Measurements from ENCODE around the gene PRAMEF15. TPM values are rescaled to one million over a fixed set of nuclear protein-coding genes. Genes with fewer than 3 reads are reported as not detected.
"Not testable (repeated sequence)": the region's sequence is repeated elsewhere in the genome, so short reads cannot be mapped to it uniquely, and the experiment has no call there.

PRAMEF15 gene
- total RNA-seq (2022) (not detected in 2 replicates), Bru-seq, nascent RNA (percentile 5 among the genes with signal in this experiment), BruChase-seq, experiment 1, labeled RNA remaining after a 2-hour chase (not detected), BruChase-seq, experiment 2, labeled RNA remaining after a 6-hour chase (not detected)
- long read RNA-seq = 0 reads

- H3K4me3 ChIP-seq (ENCODE audit: low read depth, low read length); H3K36me3 ChIP-seq (ENCODE audit: control insufficient read depth, insufficient read depth, low read length); intact Hi-C loops (cut with micrococcal nuclease; ENCODE audit: unreplicated experiment); H3K27me3 Mint-ChIP-seq (ENCODE audit: insufficient read depth, unreplicated experiment); BruUV-seq (replicated peaks); H3K9me3 ChIP-seq; H3K27me3 ChIP-seq (replicated peaks; ENCODE audit: control insufficient read depth, insufficient read depth, low read length); H3K4me3 Mint-ChIP-seq (ENCODE audit: unreplicated experiment); DNase-seq; CTCF ChIA-PET; H3K4me1 ChIP-seq; H3K36me3 Mint-ChIP-seq (ENCODE audit: insufficient read depth, unreplicated experiment); H3K27ac Mint-ChIP-seq (ENCODE audit: unreplicated experiment); POLR2A ChIA-PET; H3K4me1 Mint-ChIP-seq (ENCODE audit: low read depth, unreplicated experiment); H3K9me3 Mint-ChIP-seq (ENCODE audit: unreplicated experiment): not testable (repeated sequence)
These were observed at the start of gene PRAMEF15 for GRCh38 chr1:13315281-13315680. TSS of gene PRAMEF15 (plus strand) at chr1:13315581. CDS start at chr1:13318408, 2,827 bp downstream.

- not testable (repeated sequence) for H3K4me3 Mint-ChIP-seq (ENCODE audit: unreplicated experiment)
These were observed 38.4 kb upstream of the PRAMEF15 start for GRCh38 chr1:13277016-13277415.

GRCh38 chr1:13279617-13280016, 35.8 kb upstream of the PRAMEF15 start:
- DNase-seq; H3K9me3 Mint-ChIP-seq (ENCODE audit: unreplicated experiment); H3K4me1 ChIP-seq; H3K9me3 ChIP-seq; POLR2A ChIA-PET; CTCF ChIA-PET; H3K27me3 Mint-ChIP-seq (ENCODE audit: insufficient read depth, unreplicated experiment); H3K4me1 Mint-ChIP-seq (ENCODE audit: low read depth, unreplicated experiment); H3K4me3 ChIP-seq (ENCODE audit: low read depth, low read length); H3K27me3 ChIP-seq (replicated peaks; ENCODE audit: control insufficient read depth, insufficient read depth, low read length); intact Hi-C loops (cut with micrococcal nuclease; ENCODE audit: unreplicated experiment); H3K4me3 Mint-ChIP-seq (ENCODE audit: unreplicated experiment); BruUV-seq (replicated peaks); H3K27ac Mint-ChIP-seq (ENCODE audit: unreplicated experiment); H3K36me3 ChIP-seq (ENCODE audit: control insufficient read depth, insufficient read depth, low read length); H3K36me3 Mint-ChIP-seq (ENCODE audit: insufficient read depth, unreplicated experiment): not testable (repeated sequence)

More at GRCh38 chr1:13277016-13277415, 38.4 kb upstream of the PRAMEF15 start:
- DNase-seq; H3K27me3 ChIP-seq (replicated peaks; ENCODE audit: control insufficient read depth, insufficient read depth, low read length); H3K36me3 ChIP-seq (ENCODE audit: control insufficient read depth, insufficient read depth, low read length); H3K27ac Mint-ChIP-seq (ENCODE audit: unreplicated experiment); BruUV-seq (replicated peaks); H3K4me1 Mint-ChIP-seq (ENCODE audit: low read depth, unreplicated experiment); H3K4me3 ChIP-seq (ENCODE audit: low read depth, low read length); H3K36me3 Mint-ChIP-seq (ENCODE audit: insufficient read depth, unreplicated experiment); H3K9me3 ChIP-seq; H3K27me3 Mint-ChIP-seq (ENCODE audit: insufficient read depth, unreplicated experiment); H3K9me3 Mint-ChIP-seq (ENCODE audit: unreplicated experiment); POLR2A ChIA-PET; H3K4me1 ChIP-seq; intact Hi-C loops (cut with micrococcal nuclease; ENCODE audit: unreplicated experiment); CTCF ChIA-PET: not testable (repeated sequence)

GRCh38 chr1:13285037-13285436, 30.3 kb upstream of the PRAMEF15 start, which contains the start of gene PRAMEF8:
TSS of gene PRAMEF8 (minus strand) at chr1:13285137. CDS start at chr1:13284091, 1,046 bp downstream.
- H3K4me1 ChIP-seq; H3K4me3 Mint-ChIP-seq (ENCODE audit: unreplicated experiment); BruUV-seq (replicated peaks); CTCF ChIA-PET; H3K9me3 Mint-ChIP-seq (ENCODE audit: unreplicated experiment); intact Hi-C loops (cut with micrococcal nuclease; ENCODE audit: unreplicated experiment); H3K36me3 Mint-ChIP-seq (ENCODE audit: insufficient read depth, unreplicated experiment); H3K4me1 Mint-ChIP-seq (ENCODE audit: low read depth, unreplicated experiment); H3K27me3 Mint-ChIP-seq (ENCODE audit: insufficient read depth, unreplicated experiment); H3K4me3 ChIP-seq (ENCODE audit: low read depth, low read length); H3K9me3 ChIP-seq; DNase-seq; H3K27ac Mint-ChIP-seq (ENCODE audit: unreplicated experiment); H3K27me3 ChIP-seq (replicated peaks; ENCODE audit: control insufficient read depth, insufficient read depth, low read length); H3K36me3 ChIP-seq (ENCODE audit: control insufficient read depth, insufficient read depth, low read length); POLR2A ChIA-PET: not testable (repeated sequence)

GRCh38 chr1:13289030-13289429, 26.4 kb upstream of the PRAMEF15 start:
- H3K27me3 ChIP-seq (replicated peaks; ENCODE audit: control insufficient read depth, insufficient read depth, low read length); H3K36me3 Mint-ChIP-seq (ENCODE audit: insufficient read depth, unreplicated experiment); H3K4me1 ChIP-seq; H3K4me3 ChIP-seq (ENCODE audit: low read depth, low read length); POLR2A ChIA-PET; CTCF ChIA-PET; H3K36me3 ChIP-seq (ENCODE audit: control insufficient read depth, insufficient read depth, low read length); intact Hi-C loops (cut with micrococcal nuclease; ENCODE audit: unreplicated experiment); H3K4me3 Mint-ChIP-seq (ENCODE audit: unreplicated experiment); H3K27ac Mint-ChIP-seq (ENCODE audit: unreplicated experiment); H3K9me3 ChIP-seq; BruUV-seq (replicated peaks); DNase-seq; H3K4me1 Mint-ChIP-seq (ENCODE audit: low read depth, unreplicated experiment); H3K9me3 Mint-ChIP-seq (ENCODE audit: unreplicated experiment); H3K27me3 Mint-ChIP-seq (ENCODE audit: insufficient read depth, unreplicated experiment): not testable (repeated sequence)

- H3K27me3 Mint-ChIP-seq (ENCODE audit: insufficient read depth, unreplicated experiment); H3K27me3 ChIP-seq (replicated peaks; ENCODE audit: control insufficient read depth, insufficient read depth, low read length); H3K4me1 Mint-ChIP-seq (ENCODE audit: low read depth, unreplicated experiment); H3K9me3 Mint-ChIP-seq (ENCODE audit: unreplicated experiment); BruUV-seq (replicated peaks); POLR2A ChIA-PET; H3K4me1 ChIP-seq; DNase-seq; H3K27ac Mint-ChIP-seq (ENCODE audit: unreplicated experiment); intact Hi-C loops (cut with micrococcal nuclease; ENCODE audit: unreplicated experiment); H3K4me3 Mint-ChIP-seq (ENCODE audit: unreplicated experiment); H3K4me3 ChIP-seq (ENCODE audit: low read depth, low read length); CTCF ChIA-PET; H3K9me3 ChIP-seq; H3K36me3 Mint-ChIP-seq (ENCODE audit: insufficient read depth, unreplicated experiment); H3K36me3 ChIP-seq (ENCODE audit: control insufficient read depth, insufficient read depth, low read length): not testable (repeated sequence)
These were observed 18.0 kb upstream of the PRAMEF15 start for GRCh38 chr1:13297216-13297931.

- intact Hi-C loops (cut with micrococcal nuclease; ENCODE audit: unreplicated experiment); H3K4me1 Mint-ChIP-seq (ENCODE audit: low read depth, unreplicated experiment); POLR2A ChIA-PET; H3K4me1 ChIP-seq; H3K4me3 Mint-ChIP-seq (ENCODE audit: unreplicated experiment); H3K27me3 ChIP-seq (replicated peaks; ENCODE audit: control insufficient read depth, insufficient read depth, low read length); H3K27ac Mint-ChIP-seq (ENCODE audit: unreplicated experiment); H3K9me3 ChIP-seq; H3K36me3 ChIP-seq (ENCODE audit: control insufficient read depth, insufficient read depth, low read length); DNase-seq; H3K36me3 Mint-ChIP-seq (ENCODE audit: insufficient read depth, unreplicated experiment); CTCF ChIA-PET; H3K9me3 Mint-ChIP-seq (ENCODE audit: unreplicated experiment); BruUV-seq (replicated peaks); H3K4me3 ChIP-seq (ENCODE audit: low read depth, low read length); H3K27me3 Mint-ChIP-seq (ENCODE audit: insufficient read depth, unreplicated experiment): not testable (repeated sequence)
These were observed 16.7 kb upstream of the PRAMEF15 start for GRCh38 chr1:13298699-13299098.

Data from Caco-2 (cell line).